Epidermal melanocyte (primary cell): ENCODE results near the gene RNF169.
A peak's percentile ranks its signal among the peaks of the same experiment; 100 is the strongest.
"Not testable (repeated sequence)": the region's sequence is repeated elsewhere in the genome, so short reads cannot be mapped to it uniquely, and the experiment has no call there.

Source experiments
- DNase-seq: peaks from one replicate; pipeline ENCODE4 v3.0.0; 2011; ENCODE audit warnings: low spot score; ENCODE audit not compliant: insufficient read length

The RNF169 gene

DNA sequence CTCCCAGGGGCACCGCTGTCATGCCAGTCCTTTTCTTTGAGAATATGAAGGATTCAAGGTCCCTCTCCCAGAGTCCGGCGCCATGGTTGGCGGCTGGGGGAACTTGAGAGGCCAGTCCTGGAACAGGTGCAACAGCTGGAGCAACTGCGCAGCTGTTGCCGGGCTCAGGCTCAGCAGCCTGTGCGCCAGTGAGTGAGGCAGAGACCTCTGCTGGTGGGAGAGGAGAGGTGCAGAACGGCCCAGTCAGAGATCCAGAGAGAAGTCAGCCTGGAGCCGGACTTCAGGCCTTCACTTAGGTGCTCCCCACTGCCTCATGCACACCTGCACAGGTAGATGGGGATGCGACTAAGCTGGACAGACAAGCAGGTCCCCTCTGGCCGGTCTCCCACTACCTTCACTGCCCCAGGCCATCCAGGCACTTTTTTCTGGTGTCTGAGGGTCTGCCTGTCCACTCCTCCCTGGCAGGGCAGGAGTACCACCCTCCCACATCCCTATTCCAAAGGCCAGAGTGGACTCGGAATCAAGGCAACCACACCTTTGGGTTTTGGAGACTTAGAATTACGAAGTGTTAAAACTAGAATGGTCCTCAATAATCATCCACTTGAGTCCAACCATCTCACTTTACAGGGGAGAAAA is 22.0 kb upstream of the RNF169 start:
- peak; percentile 94 for DNase-seq

DNA sequence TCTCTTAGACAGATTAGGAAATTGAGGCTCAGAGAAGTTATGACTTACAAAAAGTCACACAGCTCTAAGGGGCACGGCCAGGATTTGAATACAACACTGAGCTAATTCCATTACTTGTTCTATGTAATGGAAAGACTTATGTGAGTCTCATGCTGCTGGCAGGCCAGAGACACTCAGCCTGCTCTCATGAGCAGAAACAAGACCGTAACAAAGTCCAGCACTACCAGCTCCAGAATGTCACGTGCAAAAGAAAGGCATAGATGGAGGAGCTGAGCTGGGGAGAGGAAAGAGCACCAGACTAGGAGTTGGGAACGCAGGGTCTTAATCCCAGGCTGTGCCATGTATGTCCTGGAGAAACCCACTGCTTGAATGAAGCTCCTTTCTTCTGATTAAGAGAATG is 19.3 kb upstream of the RNF169 start:
- DNase-seq: no peak

DNA sequence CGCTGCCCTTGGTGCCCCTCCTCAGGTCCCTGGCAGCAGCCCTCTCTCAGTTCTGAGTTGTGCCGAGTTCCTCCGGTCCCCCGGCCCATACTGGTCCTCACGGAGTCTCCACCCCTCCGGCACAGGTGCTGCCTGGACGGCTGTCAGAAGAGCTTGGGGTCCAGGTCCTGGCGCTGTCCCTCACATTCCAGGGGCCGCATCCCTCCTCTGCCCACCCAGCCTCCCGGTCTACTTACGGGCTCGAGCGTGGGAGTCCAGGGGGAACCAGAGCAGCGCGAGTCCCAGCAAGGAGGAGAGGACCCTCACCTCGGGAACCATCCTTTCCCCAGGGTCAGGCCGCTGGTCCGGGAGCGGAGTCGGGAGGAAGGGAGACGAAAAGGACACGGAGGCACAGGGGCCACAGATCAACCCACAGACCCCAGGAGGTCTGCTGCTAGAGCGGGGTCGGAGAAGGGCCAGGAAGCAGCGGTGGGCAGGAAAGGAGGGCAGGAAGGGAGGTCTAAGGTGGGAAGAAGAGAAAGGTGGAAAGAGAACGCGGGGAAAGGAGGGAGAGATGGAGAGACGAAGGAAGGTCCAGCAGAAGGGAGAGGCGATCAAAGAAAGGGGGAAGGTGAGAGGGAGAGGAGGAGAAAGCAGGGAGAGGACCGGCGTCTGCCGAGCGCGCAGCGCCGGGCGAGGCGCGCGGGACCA is 17.9 kb upstream of the RNF169 start:
- no peak for DNase-seq

DNA sequence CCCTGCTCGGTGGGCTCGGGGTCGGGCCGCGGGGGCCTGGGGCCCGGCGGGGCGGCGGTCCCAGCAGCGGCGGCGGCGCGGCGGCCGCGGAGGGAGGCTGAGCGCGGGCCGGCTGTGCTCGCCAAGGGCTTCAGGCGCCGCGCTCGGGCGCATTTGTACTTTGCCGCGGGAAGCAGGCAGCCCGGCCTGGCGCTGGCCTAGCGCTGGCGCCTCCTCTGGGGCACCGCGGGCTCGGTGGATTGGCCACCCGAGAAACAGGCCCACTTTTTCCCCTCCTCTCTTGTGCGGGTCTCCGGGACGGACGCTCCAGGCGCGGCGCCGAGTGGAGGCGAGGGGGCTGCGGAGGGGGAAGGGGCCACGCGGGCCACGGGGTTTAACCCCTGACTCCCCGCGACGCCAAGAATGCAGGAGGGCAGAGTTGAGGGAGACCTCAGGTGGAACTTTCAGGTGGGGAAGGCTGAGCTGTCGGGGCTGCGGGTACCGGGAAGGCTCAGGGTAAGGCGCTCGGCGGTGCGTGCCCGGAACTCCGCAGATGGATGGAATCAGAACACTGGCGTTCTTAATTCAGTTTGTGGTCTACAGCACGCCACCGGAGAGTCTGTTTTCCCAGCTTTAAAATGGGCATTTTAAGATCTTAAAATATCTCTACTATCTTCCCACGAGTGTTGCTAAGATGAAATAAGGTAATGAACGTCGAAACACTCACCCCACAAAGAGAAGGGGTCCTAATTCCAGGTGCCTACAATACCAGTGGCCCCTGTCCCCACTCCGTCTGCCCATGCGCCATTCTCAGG is 17.2 kb upstream of the RNF169 start, which contains the start of gene CHRDL2:
TSS of gene CHRDL2 (minus strand) at position 126 of the 794 bp plus-strand sequence. CDS start 538 bp downstream, outside the sequence.
- DNase-seq: no peak

DNA sequence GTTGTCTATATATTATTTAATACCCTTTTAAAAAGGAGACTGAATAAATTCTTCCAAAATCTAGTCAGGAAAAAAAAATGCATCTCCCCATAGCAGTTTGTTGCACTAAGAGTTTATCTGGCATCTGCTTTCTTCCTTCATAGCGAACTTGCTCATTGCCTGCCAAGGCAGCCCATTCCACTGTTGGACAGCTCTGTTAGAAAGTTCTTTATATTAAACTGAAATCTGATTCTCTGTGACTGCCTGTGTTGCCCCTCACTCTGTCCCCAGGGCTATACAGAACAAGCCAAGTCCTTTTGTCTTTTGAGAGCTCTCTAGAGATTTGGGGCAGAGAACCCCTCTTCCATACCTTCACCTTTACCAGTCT is 14.1 kb upstream of the RNF169 start:
- no peak for DNase-seq

DNA sequence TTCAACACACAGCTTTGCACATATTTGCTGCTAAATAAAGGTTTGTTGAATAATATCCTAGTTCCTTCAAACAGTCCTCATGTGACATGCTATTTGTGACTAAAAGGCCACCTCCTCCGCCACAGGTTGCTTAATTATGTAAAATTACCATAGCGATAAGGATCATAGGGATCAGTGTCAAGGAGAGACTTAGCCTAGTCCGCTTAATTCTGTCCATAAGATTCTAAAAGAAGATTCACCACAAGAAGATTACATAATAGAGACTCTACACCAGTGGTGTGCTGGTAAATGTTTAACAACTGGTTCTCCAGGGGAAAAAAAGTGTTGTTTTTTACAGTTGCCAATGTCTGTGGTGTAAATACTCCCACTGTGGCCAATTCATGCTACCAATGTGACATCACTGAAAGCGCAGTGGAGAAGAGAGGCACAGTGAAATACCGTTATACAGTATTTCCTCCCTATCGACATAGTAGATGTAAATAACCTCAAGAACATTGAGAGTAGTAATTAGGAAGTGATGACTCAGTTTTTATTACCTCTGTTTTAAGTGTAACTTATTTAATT is 13.2 kb upstream of the RNF169 start:
- DNase-seq: no peak

DNA sequence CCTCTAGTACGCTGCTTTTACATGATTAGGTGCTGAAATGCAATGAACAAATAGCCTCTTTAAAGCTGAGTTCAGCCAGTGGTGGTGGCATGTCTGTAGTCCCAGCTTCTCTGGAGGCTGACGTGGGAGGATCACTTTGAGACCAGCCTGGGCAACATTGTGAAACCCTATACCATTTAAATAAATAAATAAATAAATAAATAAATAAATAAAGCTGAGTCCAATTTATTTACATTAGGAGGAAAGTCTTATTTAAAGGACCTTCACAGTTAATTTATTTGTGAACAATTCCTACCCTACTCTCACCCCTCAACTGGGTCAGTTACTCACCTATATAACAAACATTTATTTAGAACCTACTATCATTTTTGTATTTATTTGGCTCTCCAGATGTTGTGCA is 12.6 kb upstream of the RNF169 start:
- DNase-seq: no peak

DNA sequence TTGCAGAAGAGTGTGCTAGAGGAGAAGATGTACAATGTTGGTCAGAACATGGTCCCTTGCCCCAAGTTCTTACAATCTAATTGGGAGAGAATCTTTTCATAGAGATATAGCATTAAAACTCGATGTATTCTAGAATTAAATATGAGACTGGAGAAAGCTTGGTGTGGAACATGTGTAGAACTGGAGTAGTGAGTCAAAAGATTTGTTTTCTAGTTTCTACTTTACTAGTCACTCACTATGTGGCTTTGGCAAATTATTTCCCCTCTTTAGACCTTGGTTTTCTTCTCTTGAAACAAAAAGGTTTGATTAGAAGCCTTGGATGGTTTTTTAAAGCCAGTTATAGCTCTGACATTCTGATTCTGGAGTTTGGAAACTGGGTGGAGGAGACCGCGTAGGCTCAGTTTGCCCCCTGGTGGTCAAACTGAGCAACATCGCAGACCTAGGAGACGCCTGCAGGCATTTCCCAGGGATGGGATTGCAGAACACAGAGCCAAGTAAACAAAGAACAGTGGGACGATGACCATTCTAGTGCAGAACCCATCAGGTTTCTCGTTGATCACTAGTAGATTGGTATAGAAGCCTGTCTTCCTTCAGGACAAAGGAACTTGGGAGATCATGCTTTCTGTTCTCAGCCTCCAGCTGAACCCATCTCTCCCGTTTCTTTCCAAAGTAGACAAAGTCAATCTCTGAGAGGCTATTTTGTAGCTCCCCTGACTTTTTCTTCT is 8.9 kb upstream of the RNF169 start:
- DNase-seq: peak; percentile 91

DNA sequence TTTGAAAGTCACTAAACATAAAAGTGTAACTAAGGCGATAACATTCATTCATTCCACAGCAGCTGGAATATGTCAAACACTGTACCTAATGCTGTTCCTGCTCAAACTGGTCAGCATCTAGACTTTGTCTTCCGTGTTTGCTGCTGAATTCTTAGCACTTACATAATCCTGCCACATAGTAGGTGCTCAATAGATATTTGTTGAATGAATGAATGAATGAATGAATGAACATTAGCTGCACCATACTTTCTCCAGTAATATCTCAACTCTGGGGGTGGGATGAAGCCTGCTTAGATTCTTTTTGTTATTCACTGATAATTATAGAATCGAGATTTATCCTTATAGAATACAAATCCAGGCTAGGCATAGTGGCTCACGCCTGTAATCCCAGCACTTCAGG is 6.6 kb upstream of the RNF169 start:
- no peak for DNase-seq

DNA sequence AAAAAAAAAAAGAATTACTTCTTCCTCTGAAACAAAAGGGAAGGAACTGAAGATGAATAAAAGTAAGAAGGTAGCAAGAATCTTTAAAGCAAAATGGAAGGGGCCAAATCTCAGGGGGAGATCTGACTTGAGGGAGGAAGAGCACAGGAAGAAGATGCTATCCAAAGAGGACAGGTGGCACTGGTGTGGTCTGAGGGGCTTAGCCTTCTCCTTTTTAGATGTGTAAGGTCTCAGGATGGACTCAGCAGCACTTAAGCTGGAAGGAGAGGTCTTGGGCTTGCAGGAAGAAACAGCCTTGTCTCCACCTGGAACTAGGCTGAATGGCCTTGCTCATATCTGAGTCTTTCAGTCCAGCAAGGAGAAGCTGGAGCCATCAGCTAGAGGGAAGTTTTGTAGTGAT is 5.0 kb upstream of the RNF169 start:
- no peak for DNase-seq

DNA sequence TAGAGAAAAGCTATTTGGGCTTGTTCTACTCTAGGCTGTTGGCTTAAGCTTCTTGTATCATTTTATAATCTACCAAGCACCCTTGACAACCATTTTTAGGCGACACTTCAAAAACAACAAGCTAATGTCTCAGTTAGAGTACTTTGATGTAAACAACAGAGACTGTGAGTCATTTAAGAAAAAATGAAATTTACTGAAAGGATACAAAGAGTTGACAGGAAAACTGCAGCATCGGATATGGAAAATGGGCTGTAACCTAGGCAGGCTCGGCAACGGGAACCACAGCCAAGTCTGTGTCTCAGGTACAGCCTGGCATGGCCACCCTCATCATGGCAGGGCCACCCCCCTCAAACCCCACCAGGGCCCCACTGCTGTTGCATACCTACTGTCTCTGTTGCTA is 4.4 kb upstream of the RNF169 start:
- DNase-seq: no peak

DNA sequence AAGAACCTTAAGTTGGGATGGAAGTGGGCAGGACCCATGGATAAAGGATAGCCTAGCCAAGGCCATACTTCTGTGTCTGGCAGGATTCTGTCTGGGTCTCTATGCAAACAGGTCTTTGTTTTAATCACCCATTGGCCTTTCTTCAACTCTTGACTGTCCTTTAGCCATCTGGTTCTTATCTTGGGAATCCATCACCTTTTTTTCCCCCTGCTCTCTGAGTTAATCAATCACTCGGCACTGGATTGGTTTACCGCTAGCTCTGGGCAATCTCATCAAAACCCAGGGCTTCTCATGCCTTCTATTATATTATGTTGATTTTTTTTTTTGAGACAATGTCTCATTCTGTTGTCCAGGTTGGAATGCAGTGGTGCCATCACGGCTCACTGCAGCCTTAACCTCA is 1.8 kb upstream of the RNF169 start:
- peak; percentile 2 for DNase-seq

DNA sequence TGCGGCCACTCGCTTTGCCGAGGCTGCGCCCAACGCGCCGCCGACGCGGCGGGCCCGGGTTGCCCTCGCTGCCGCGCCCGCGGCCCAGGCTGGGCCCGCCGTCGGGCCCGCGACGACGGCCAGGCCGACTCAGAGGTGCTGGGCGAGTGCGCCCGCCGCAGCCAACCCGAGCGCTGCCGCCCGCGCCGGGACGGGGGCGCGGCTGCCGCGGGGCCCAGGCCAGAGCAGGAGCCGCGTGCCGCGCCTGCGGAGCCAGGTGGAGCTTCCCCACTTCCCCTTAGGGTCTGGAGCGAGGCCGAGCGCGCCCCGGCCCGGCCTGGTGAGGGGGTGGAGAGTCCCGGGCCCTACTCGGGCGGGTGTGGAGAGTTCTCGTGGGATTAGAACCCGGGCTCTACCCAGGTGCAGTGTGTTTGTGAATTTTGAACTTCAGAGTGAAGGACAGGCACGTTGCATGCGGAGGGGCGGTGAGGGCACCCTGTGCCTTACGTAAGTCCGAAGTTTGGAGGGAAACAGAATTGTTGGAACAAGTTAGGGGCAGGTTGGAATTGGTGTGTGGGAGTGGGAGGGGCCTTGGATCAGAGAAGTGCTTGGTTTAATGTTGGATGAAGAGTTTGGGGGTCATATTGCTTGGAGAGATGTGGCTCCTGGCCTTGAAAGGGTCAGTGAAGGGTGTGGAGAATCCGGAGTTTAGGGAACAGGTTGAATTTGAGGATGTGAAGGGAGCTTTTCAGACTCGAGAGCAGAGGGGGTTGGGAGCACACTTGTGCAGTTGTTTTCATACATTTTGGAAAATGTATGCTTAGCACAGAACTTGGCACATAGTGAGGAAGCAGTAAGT is 697 bp downstream of the RNF169 start:
- DNase-seq: no peak

DNA sequence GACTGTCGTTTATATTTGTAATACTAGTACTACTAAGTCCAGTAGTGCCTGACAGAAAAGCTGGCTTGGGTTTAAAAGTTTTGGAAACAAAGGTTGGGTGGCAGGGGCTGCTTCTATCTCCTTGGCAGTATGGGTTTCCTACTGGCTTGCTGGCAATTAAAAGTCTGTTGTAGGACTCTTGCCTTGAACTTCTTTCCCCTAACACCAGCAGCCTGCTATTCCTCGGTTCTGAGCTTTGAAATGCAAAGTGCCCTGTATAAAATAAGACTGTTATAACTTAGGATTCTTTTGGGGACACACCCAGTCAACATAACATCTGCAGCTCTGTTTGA is 1.3 kb downstream of the RNF169 start:
- DNase-seq: no peak

DNA sequence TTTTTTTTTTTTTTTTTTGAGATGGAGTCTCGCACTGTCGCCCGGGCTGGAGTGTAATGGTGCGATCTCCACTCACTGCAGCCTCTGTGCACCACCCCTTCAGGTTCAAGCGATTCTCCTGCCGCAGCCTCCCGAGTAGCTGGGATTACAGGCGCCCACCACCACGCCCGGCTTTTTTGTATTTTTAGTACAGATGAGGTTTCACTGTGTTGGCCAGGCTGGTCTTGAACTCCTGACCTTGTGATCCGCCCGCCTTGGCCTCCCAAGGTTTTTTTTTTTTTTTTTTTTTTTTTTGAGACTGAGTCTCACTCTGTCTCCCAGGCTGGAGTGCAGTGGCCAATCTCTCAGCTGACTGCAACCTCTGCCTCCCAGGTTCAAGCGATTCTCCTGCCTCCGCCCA is 1.9 kb downstream of the RNF169 start:
- not testable (repeated sequence) for DNase-seq

DNA sequence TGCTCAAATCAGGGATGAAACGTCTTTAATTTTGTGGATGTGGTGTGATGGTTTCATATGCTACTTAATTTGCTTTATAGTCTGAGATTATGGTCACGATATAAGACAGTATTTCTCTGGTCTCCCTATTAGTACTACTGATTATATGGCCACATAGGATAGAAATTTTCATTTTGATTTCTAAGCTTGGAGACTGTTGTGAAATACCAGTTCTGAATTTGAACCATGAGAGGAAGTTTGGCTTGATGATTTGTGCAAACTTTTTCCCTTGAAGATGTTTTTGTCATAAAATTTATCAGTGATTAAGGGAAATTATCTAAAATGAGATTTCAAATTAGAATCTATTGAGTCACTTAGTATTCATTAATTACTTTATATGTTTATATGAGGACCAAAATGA is 2.7 kb downstream of the RNF169 start:
- no peak for DNase-seq

DNA sequence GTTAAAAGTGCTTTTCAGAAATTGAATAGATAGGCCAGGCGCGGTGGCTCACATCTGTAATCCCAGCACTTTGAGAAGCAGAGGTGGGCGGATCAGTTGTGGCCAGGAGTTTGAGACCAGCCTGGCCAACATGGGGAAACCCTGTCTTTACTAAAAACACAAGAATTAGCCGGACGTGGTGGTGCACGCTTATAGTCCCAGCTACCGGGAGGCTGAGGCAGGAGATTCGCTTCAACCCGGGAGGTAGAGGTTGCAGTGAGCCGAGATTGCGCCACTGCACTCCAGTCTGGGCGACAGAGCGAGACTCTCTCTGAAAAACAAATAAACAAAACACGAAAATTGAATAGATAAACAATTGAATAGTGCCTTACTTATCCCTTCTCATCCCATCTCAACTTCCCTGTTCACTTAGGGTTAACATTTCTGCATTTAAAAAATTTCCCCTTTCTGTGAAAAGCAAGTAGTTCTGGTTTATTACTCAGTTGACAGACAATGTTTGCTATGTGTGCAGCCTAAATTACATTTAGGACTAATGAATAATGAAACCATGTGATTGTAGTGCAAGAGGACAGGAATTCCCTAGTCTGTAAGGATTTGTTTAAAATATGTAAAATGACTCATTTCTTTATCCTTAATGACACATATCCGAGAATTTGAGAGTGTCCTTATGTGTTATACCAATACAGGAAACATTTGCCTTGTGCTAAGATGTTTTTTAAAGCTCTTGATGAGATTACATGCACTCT is 6.0 kb downstream of the RNF169 start:
- peak; percentile 66 for DNase-seq

DNA sequence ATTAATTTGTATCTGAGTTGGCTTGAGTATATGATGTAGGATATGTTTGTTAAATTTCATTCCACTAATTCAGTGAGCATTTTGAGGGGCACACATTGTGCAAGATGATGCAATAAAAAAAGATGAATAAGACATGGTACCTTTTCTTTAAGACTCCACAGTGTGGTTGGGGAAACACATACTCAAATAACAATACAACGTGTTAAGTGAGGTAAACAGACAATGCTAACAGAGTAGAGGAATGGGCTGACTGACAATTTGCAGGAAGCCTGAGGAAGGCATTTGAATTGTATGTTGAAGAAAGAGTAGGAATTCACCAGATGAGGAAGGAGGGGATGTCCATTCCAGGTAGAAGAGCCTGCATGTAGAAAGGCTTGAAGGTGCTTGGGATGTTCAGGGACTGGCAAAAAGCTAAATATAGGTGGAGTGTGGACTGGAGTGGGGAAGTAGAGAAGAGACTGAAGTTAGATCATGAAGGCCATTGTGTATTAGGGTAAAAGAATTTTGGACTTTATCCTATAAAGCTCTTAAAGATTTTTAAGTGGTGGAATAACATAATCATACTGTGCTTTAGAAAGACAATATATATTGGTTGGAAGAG is 6.8 kb downstream of the RNF169 start:
- no peak for DNase-seq

DNA sequence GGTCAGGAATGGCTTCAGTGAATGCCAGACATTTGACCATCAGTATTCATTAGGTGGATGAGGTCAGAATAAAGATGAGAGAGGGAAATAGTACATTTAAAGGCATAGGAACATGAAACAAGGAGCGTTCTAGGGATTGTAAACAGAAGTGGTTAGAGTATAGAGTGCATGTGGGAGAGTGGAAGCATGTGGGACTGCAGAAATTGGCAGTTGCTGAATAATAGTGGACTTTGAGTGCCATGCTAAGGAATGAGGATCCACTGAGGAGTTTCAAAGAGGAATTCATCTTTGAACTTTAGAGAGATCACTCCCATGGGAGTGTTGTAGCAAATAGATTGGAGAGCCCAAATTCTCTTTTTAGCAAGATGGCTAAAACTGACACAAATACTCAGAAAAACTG is 7.9 kb downstream of the RNF169 start:
- no peak for DNase-seq

DNA sequence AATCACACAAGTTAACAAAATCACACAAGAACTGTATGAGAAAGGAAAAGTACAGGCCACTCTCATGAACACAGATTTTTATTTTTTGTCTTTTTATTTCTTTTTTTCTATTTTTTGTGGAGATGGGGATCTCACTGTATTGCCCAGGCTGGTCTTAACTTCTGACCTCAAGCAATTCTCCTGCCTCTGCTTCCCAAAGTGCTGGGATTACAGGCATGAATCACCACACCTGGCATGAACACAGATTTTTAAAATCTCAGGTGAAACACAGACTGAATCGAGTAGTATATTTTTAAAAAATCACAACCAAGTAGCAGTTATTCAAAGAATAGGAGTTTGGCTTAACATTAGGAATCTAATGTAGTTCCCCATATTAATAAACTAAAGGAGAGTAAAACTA is 18.3 kb downstream of the RNF169 start:
- DNase-seq: no peak
